GM12878 (cell line): Measurements from ENCODE around the gene VGLL4. TPM values are rescaled to one million over a fixed set of nuclear protein-coding genes. Genes with fewer than 3 reads are reported as not detected.

Experiments
- ATAC-seq: fragments of 200-7000 bp; cut with Tn5 transposase; 3 replicates; pipeline ENCODE4 v1.9.1; 2020; ENCODE audit warnings: mild to moderate bottlenecking, moderate library complexity
- BruUV-seq: library from RNA; stranded (reverse); fragments of 400-500 nt; replicated peaks from 2 replicates; lab custom pipeline; 2021; lab: Mats Ljungman, UMichigan
- CTCF ChIA-PET: fragments of 300-600 bp; sonication (Branson Sonifier 250); formaldehyde crosslinking; extraction: SDS; loops from one replicate; lab custom pipeline; 2021; ENCODE audit warnings: inconsistent platforms; lab: Yijun Ruan, JAX
- POLR2A ChIA-PET: fragments of 350-600 bp; formaldehyde crosslinking; extraction: SDS; loops from one replicate; lab custom pipeline; 2021; ENCODE audit warnings: inconsistent platforms; lab: Charles Lee
- RAD21 ChIA-PET: fragments of 300-600 bp; sonication (Branson Sonifier 250); formaldehyde crosslinking; loops from one replicate; lab custom pipeline; 2023; ENCODE audit warnings: antibody characterized with exemption; ENCODE audit not compliant: unreplicated experiment; lab: Charles Lee
- SMC1A ChIA-PET: fragments of 300-600 bp; sonication (Branson Sonifier 250); formaldehyde crosslinking; loops from one replicate; lab custom pipeline; 2023; ENCODE audit not compliant: unreplicated experiment, uncharacterized antibody; lab: Charles Lee
- DNase-seq: peaks from one replicate; pipeline ENCODE4 v3.0.0-alpha.2; 2011; ENCODE audit warnings: low read depth, low spot score
- FAIRE-seq: peaks from 3 replicates; lab custom pipeline; 2011; peaks lifted over from hg19 to GRCh38; lab: Jason Lieb, UNC
- H2AFZ ChIP-seq: 2 replicates; pipeline ENCODE4 v1.6.0; 2011; ENCODE audit warnings: low read depth, low read length, control low read depth; ENCODE audit not compliant: control insufficient read depth
- H3K27ac ChIP-seq: 2 replicates; pipeline ENCODE4 v1.5.1; 2011; ENCODE audit warnings: control low read depth; ENCODE audit not compliant: control insufficient read depth, insufficient read depth
- H3K27me3 ChIP-seq, 2 experiments: replicated peaks in 1 of 2; 2 replicates each; pipeline versions ENCODE4 v1.6.0 to v1.6.1; 2011; ENCODE audit warnings: low read length in 1 of 2; ENCODE audit not compliant: control insufficient read depth in 2 of 2, insufficient read depth in 2 of 2
- H3K36me3 ChIP-seq, 2 experiments: 2 replicates each; pipeline ENCODE4 v1.5.1; 2011; ENCODE audit warnings: low read length in 1 of 2; ENCODE audit not compliant: control insufficient read depth in 2 of 2, insufficient read depth in 2 of 2
- H3K4me1 ChIP-seq: 2 replicates; pipeline ENCODE4 v1.6.1; 2011; ENCODE audit warnings: mild to moderate bottlenecking, low read length, moderate library complexity, mixed read lengths; ENCODE audit not compliant: control insufficient read depth, insufficient read depth
- H3K4me2 ChIP-seq: 2 replicates; pipeline ENCODE4 v1.6.0; 2011; ENCODE audit warnings: control low read depth; ENCODE audit not compliant: control insufficient read depth, insufficient read depth
- H3K4me3 ChIP-seq: fragments of 200-600 bp; sonication (generic); 2 replicates; pipeline ENCODE4 v1.5.1; 2016
- H3K79me2 ChIP-seq: 2 replicates; pipeline ENCODE4 v1.6.0; 2011; ENCODE audit warnings: low read length; ENCODE audit not compliant: control insufficient read depth, insufficient read depth
- H3K9ac ChIP-seq: 2 replicates; pipeline ENCODE4 v1.8.0; 2011; ENCODE audit warnings: low read length, control low read depth, mixed read lengths; ENCODE audit not compliant: control insufficient read depth, insufficient read depth
- H3K9me3 ChIP-seq: replicated peaks from 3 replicates; pipeline ENCODE4 v1.5.1; 2011; ENCODE audit warnings: mild to moderate bottlenecking, low read length; ENCODE audit not compliant: control insufficient read depth, insufficient read depth
- H4K20me1 ChIP-seq: 2 replicates; pipeline ENCODE4 v1.6.0; 2011; ENCODE audit not compliant: control insufficient read depth, insufficient read depth
- FOXK2 ChIP-seq: fragments of 450-650 bp; IDR thresholded peaks from 2 replicates; pipeline ENCODE4 v1.6.1; 2017; ENCODE audit warnings: mild to moderate bottlenecking, moderate library complexity
- KAT2A ChIP-seq: conservative IDR thresholded peaks from 2 replicates; pipeline ENCODE4 v1.6.1; 2011; ENCODE audit warnings: low read depth, low read length; ENCODE audit not compliant: control insufficient read depth
- MTA2 ChIP-seq: fragments of 450-650 bp; IDR thresholded peaks from 2 replicates; pipeline ENCODE4 v1.6.1; 2016; ENCODE audit warnings: low read depth, mild to moderate bottlenecking, moderate library complexity
- NR2C2 ChIP-seq: IDR thresholded peaks from 2 replicates; pipeline ENCODE4 v1.6.1; 2011; ENCODE audit warnings: borderline replicate concordance, low read depth; ENCODE audit not compliant: control insufficient read depth, insufficient read length
- WRNIP1 ChIP-seq: IDR thresholded peaks from 2 replicates; pipeline ENCODE4 v1.6.1; 2011; ENCODE audit warnings: low read depth, low read length, improper control_type of control experiment, borderline replicate concordance
- ZNF217 ChIP-seq: fragments of 450-650 bp; IDR thresholded peaks from 2 replicates; pipeline ENCODE4 v1.6.1; 2017; ENCODE audit warnings: antibody characterized with exemption, mild to moderate bottlenecking
- ZNF274 ChIP-seq: IDR thresholded peaks from one replicate; pipeline ENCODE4 v1.8.0; 2011; ENCODE audit not compliant: insufficient read length, insufficient read depth
- WGBS: methylation state at CpG from one replicate; pipeline ENCODE4 v1.1.6; 2016; ENCODE audit warnings: low lambda C conversion rate; ENCODE audit not compliant: insufficient replicate concordance, insufficient coverage; ENCODE audit errors: missing lambda C conversion rate; 5-methylcytosine and 5-hydroxymethylcytosine counted together
- in situ Hi-C: fragments of 300-500 bp; cut with MboI; formaldehyde crosslinking; loops from 9 replicates; pipeline ENCODE4 v1.14.3; 2018; ENCODE audit warnings: mixed read lengths
- intact Hi-C: fragments of 100-400 bp; cut with micrococcal nuclease; formaldehyde crosslinking; loops from one replicate; pipeline ENCODE4 v1.14.2; 2022; ENCODE audit not compliant: unreplicated experiment
- polyA plus RNA-seq, 11 experiments: library from polyadenylated mRNA; depleted of rRNA in 4 of 11; unstranded in 6 of 11; stranded (reverse) in 5 of 11; fragments of >200 nt; fragmentation: Nextera tagmentation in 4 of 11; fragmentation: Illumina TruSeq in 1 of 11; extraction: Ambion mirVana in 4 of 11; extraction: Trizol in 1 of 11; gene quantifications; 1 replicate in 1 of 11; 2 replicates in 10 of 11; pipeline versions ENCODE4 v1.2.1 to v1.2.3, GENCODE V29; 2011 to 2016; ENCODE audit warnings: inconsistent platforms in 2 of 11, missing spikeins in 2 of 11, low read depth in 1 of 11
- total RNA-seq, 4 experiments: library from RNA; depleted of rRNA in 3 of 4; stranded (reverse); fragments of >200 nt in 3 of 4; fragmentation: Illumina TruSeq in 1 of 4; extraction: Trizol in 1 of 4; gene quantifications; 2 replicates each; pipeline versions ENCODE4 v1.2.1 to v1.2.3, GENCODE V29; 2013 to 2021
- TF ChIP-seq, protein P1 (sequence below): fragments of 150-350 bp; IDR thresholded peaks from 2 replicates; pipeline ENCODE4 v1.6.1; 2016; ENCODE audit warnings: low read depth, low read length
- TF ChIP-seq, protein P2 (sequence below): IDR thresholded peaks from 2 replicates; pipeline ENCODE4 v1.6.1; 2011; ENCODE audit warnings: borderline replicate concordance, low read depth, mild to moderate bottlenecking, moderate library complexity, low read length; ENCODE audit not compliant: insufficient read depth, poor library complexity, severe bottlenecking

Gene VGLL4
- total and polyA plus RNA-seq, 10 of the 15 experiments (the other 5 are each of a cell fraction or from before 2014, with no cell fraction given): 0.44 to 38.1 (median 16.1) TPM

DNA sequence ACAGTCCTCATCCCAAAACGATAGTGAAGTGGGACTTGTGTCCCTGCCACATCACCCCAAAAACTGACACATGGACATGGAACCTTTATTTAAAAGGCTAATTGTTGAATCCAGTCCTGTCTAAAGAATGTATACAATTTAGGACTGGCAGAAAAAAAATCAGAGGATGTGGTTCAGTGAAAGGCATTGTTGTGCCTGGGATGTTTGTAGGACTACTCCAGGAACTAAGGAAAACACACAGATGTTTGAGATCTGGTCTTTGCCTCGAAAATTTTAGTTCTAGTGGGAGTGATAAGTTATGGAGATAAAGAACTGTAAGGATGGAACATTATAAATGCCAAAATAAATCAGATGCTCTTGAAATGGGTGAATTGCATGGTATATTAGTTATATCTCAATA lies 27.2 kb downstream of the VGLL4 start:
- H3K4me1 ChIP-seq: peaks cover 8% of the 10 kb centered on the region
- SMC1A ChIA-PET: interaction anchor here (1.4 to 3.0 kb wide), 2 partner anchors 10 to 25 kb away, joined by 4 to 26 read pairs; no protein-coding TSS in a partner anchor
- H3K9ac ChIP-seq: no peak overlapping the region
- POLR2A ChIA-PET: interaction anchor here (0.6 kb wide), 1 partner anchor 38 kb away, joined by 4 read pairs; no protein-coding TSS in a partner anchor
- peaks cover 12% of the 10 kb centered on the region for H4K20me1 ChIP-seq
- H3K27ac ChIP-seq: no peak overlapping the region
- peaks cover 1 to 3% of the 10 kb centered on the region in 2 experiments; a peak in 3 of 4 replicates for H3K36me3 ChIP-seq
- no peak for FAIRE-seq
- no peak overlapping the region for H3K4me2 ChIP-seq
- intact Hi-C loops: no loop called here
- 45% methylated on average over 2 of the region's 2 CpGs for WGBS
- H3K4me3 ChIP-seq: no peak overlapping the region
- ATAC-seq: no peak
- TF ChIP-seq FOXK2 (no peak), ZNF274 (no peak), KAT2A (no peak), WRNIP1 (no peak)
- H3K27me3 ChIP-seq: no peaks in the 10 kb centered on the region
- in situ Hi-C loops: no loop called here
- peaks cover 86% of the 10 kb centered on the region for H3K79me2 ChIP-seq
- BruUV-seq: no TSS peak
- RAD21 ChIA-PET: no interaction called here
- no peaks in the 10 kb centered on the region for H3K9me3 ChIP-seq
- CTCF ChIA-PET: interaction anchor here (2.0 to 2.6 kb wide), 2 partner anchors 10 to 24 kb away, joined by 7 to 13 read pairs; no protein-coding TSS in a partner anchor
- H2AFZ ChIP-seq: no peak overlapping the region
- DNase-seq: no peak

DNA sequence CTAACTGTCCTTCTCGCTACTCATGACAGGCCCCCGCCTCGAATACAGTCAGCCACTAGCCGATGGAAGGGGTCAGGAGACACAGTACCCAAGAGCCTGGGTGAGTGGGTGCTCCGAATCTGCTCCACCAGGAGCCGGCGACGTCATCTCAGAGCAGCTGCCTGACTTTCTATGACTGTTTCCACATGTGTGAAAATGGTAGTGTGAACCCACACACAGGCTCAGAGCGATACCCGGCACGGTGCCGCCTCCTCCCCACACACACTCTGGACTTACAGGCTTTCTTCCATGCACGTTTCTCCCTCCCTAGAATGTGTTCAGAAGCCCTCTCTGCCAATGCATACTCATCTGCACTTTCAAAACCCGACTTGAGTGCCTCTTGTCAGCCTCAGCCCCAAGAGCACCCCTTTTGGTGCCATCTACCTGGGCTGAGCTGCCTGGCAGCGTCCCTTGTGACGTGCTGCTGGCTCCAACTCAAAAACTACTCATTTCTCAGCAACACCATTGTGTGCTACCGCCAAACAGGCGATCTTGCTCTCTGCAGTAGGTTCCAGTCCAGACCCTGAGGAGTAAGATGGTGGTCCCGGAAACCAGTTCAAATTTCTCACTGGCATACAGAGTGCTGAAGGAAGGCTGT lies 29.7 kb downstream of the VGLL4 start:
- RAD21 ChIA-PET: no interaction called here
- TF ChIP-seq NR2C2 (no peak), ZNF217 (no peak), MTA2 (no peak)
- TF ChIP-seq, protein P1, sequence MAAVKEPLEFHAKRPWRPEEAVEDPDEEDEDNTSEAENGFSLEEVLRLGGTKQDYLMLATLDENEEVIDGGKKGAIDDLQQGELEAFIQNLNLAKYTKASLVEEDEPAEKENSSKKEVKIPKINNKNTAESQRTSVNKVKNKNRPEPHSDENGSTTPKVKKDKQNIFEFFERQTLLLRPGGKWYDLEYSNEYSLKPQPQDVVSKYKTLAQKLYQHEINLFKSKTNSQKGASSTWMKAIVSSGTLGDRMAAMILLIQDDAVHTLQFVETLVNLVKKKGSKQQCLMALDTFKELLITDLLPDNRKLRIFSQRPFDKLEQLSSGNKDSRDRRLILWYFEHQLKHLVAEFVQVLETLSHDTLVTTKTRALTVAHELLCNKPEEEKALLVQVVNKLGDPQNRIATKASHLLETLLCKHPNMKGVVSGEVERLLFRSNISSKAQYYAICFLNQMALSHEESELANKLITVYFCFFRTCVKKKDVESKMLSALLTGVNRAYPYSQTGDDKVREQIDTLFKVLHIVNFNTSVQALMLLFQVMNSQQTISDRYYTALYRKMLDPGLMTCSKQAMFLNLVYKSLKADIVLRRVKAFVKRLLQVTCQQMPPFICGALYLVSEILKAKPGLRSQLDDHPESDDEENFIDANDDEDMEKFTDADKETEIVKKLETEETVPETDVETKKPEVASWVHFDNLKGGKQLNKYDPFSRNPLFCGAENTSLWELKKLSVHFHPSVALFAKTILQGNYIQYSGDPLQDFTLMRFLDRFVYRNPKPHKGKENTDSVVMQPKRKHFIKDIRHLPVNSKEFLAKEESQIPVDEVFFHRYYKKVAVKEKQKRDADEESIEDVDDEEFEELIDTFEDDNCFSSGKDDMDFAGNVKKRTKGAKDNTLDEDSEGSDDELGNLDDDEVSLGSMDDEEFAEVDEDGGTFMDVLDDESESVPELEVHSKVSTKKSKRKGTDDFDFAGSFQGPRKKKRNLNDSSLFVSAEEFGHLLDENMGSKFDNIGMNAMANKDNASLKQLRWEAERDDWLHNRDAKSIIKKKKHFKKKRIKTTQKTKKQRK: no peak
- TF ChIP-seq, protein P2, sequence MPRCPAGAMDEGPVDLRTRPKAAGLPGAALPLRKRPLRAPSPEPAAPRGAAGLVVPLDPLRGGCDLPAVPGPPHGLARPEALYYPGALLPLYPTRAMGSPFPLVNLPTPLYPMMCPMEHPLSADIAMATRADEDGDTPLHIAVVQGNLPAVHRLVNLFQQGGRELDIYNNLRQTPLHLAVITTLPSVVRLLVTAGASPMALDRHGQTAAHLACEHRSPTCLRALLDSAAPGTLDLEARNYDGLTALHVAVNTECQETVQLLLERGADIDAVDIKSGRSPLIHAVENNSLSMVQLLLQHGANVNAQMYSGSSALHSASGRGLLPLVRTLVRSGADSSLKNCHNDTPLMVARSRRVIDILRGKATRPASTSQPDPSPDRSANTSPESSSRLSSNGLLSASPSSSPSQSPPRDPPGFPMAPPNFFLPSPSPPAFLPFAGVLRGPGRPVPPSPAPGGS: no peak

More for the DNA sequence above, 29.7 kb downstream of the VGLL4 start:
- Histone ChIP-seq H3K9me3 (no peaks in the 10 kb centered on the region), H3K27me3 (no peaks in the 10 kb centered on the region), H3K27ac (no peak overlapping the region), H3K4me2 (no peak overlapping the region), H4K20me1 (peaks cover 6% of the 10 kb centered on the region), H3K4me1 (no peaks in the 10 kb centered on the region), H3K79me2 (peaks cover 80% of the 10 kb centered on the region), H3K4me3 (no peak overlapping the region), H2AFZ (no peak overlapping the region), H3K36me3 (peaks cover 3 to 6% of the 10 kb centered on the region in 2 experiments; a peak in 3 of 4 replicates), H3K9ac (no peak overlapping the region)
- WGBS: 95% methylated on average over 19 of the region's 19 CpGs
- BruUV-seq: no TSS peak
- FAIRE-seq (no peak), ATAC-seq (no peak), DNase-seq (no peak)
- ChIA-PET SMC1A (interaction anchor here (1.5 to 3.0 kb wide), 2 partner anchors 11 to 12 kb away, joined by 8 to 26 read pairs; no protein-coding TSS in a partner anchor), CTCF (no interaction called here), POLR2A (interaction anchor here (0.8 to 1.4 kb wide), 2 partner anchors 12 to 19 kb away, joined by 3 read pairs; no protein-coding TSS in a partner anchor)
- intact Hi-C loops: no loop called here
- in situ Hi-C loops: no loop called here
